Activated CD4-positive, alpha-beta T cell treated with anti-CD3 and anti-CD28 coated beads, Interleukin-10, Interleukin-2, amounts not matched to agents 100 ng/mL and 50 ng/mL, durations not matched to agents 16 hours and 8 hours (primary cell): ENCODE results near the gene CDK19.
"Not testable (repeated sequence)": the region's sequence is repeated elsewhere in the genome, so short reads cannot be mapped to it uniquely, and the experiment has no call there.

ENCODE experiments used
- DNase-seq: peaks from one replicate; pipeline ENCODE4 v3.0.0-alpha.2; 2020

The CDK19 gene

GRCh38 chr6:110815411-110816409, at the start of gene CDK19:
CDK19 (minus strand) TSS chr6:110815469; CDS start chr6:110815136, 333 bp downstream.
- DNase-seq = peak; percentile 99

- DNase-seq = no peak
These were observed 49.6 kb upstream of the CDK19 start for GRCh38 chr6:110864824-110865223.

GRCh38 chr6:110859335-110859792, 44.1 kb upstream of the CDK19 start:
- DNase-seq = peak; percentile 28

- DNase-seq = no peak
These were observed 43.4 kb upstream of the CDK19 start for GRCh38 chr6:110858562-110859214.

GRCh38 chr6:110858016-110858415, 42.7 kb upstream of the CDK19 start:
- DNase-seq = no peak

- no peak for DNase-seq
These were observed 41.0 kb upstream of the CDK19 start for GRCh38 chr6:110856296-110856695.

- DNase-seq = no peak
These were observed 38.6 kb upstream of the CDK19 start for GRCh38 chr6:110853754-110854477.

GRCh38 chr6:110852773-110853172, 37.5 kb upstream of the CDK19 start:
- DNase-seq = no peak

- DNase-seq = no peak
These were observed 34.5 kb upstream of the CDK19 start for GRCh38 chr6:110849781-110850180.

- DNase-seq = no peak
These were observed 26.0 kb upstream of the CDK19 start for GRCh38 chr6:110841266-110841665.

GRCh38 chr6:110835751-110836150, 20.5 kb upstream of the CDK19 start:
- DNase-seq = not testable (repeated sequence)

- DNase-seq = no peak
These were observed 18.6 kb upstream of the CDK19 start for GRCh38 chr6:110833831-110834230.

- no peak for DNase-seq
These were observed 16.1 kb upstream of the CDK19 start for GRCh38 chr6:110831405-110831804.

GRCh38 chr6:110828396-110828795, 13.1 kb upstream of the CDK19 start:
- DNase-seq = no peak

- no peak for DNase-seq
These were observed 11.2 kb upstream of the CDK19 start for GRCh38 chr6:110826236-110827129.

GRCh38 chr6:110823146-110823545, 7.9 kb upstream of the CDK19 start:
- no peak for DNase-seq

GRCh38 chr6:110822249-110822648, 7.0 kb upstream of the CDK19 start:
- no peak for DNase-seq

GRCh38 chr6:110816677-110817076, 1.4 kb upstream of the CDK19 start:
- DNase-seq = peak; percentile 25

- no peak for DNase-seq
These were observed 256 bp downstream of the CDK19 start for GRCh38 chr6:110815015-110815410.

- DNase-seq = peak; percentile 62
These were observed 911 bp downstream of the CDK19 start for GRCh38 chr6:110814102-110815014.
